NCI-H345 treated with DMSO at 0.1 percent for 48 hours (cell line): Measurements from ENCODE around the gene C16orf96.

ENCODE experiments used
- DNase-seq: peaks from one replicate; lab custom pipeline; 2025; ENCODE audit not compliant: unreplicated experiment; lab: John Stamatoyannopoulos, UW

Gene C16orf96

DNA sequence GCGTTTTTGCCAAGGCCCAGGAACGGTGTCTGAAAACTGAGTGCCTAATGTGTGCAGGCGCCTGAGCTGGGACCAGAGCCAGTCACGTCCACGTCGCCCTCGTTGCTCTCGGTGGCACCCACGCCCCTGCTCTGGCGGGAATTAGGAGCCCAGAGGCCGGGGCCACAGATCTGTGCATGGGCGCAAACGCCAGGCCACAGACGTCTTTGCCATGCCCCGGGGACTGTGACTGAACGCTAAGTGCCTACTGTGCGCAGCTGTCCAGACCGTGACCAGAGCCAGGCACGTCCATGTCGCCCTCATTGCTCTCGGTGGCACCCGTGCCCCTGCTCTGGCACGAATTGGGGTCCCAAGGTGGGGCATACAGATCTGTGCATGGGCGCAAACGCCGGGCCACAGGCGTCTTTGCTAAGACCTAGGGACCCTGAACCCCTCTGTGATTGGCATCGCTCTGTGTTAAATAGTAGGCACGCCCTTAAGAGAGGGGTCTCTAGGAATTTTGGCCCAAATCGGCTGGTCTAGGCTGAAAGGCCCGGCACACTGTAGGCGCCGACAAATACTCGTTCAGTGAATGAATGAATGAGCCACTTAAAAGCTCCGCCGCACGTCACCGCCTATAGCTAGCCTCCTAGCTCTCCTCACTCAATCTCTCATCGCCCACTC is 59.4 kb downstream of the C16orf96 start:
- DNase-seq = no peak

GRCh38 chr16:4616047-4616811 is 60.1 kb downstream of the C16orf96 start:
- DNase-seq = peak; percentile 97

- DNase-seq = no peak
Observed at GRCh38 chr16:4617880-4618279, 61.7 kb downstream of the C16orf96 start.

- DNase-seq = no peak
Observed at GRCh38 chr16:4618645-4619418, 62.7 kb downstream of the C16orf96 start.

DNA sequence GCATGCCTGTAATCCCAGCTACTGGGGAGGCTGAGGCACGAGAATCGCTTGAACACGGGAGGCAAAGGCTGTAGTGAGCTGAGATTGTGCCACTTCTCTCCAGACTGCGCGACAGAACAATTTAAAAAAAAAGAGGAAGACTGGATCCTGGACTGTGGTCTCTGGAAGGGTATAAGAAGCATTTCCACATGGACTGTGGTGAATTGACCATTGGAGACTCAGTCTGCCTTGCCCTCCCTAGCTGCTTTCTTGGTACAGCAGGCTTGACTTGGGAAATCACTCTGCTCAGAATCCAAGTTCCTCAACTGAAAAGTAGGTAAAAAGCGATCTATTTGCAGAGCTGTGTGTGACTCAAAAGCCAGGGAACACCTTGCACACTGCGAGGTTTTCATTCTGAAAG is 67.5 kb downstream of the C16orf96 start:
- no peak for DNase-seq

- DNase-seq = peak; percentile 95
Observed at GRCh38 chr16:4624015-4624826, 68.1 kb downstream of the C16orf96 start, which contains the start of gene MGRN1. Gene MGRN1, plus strand, starts transcription at chr16:4624826. Its CDS starts 135 bp downstream, at chr16:4624961.

DNA sequence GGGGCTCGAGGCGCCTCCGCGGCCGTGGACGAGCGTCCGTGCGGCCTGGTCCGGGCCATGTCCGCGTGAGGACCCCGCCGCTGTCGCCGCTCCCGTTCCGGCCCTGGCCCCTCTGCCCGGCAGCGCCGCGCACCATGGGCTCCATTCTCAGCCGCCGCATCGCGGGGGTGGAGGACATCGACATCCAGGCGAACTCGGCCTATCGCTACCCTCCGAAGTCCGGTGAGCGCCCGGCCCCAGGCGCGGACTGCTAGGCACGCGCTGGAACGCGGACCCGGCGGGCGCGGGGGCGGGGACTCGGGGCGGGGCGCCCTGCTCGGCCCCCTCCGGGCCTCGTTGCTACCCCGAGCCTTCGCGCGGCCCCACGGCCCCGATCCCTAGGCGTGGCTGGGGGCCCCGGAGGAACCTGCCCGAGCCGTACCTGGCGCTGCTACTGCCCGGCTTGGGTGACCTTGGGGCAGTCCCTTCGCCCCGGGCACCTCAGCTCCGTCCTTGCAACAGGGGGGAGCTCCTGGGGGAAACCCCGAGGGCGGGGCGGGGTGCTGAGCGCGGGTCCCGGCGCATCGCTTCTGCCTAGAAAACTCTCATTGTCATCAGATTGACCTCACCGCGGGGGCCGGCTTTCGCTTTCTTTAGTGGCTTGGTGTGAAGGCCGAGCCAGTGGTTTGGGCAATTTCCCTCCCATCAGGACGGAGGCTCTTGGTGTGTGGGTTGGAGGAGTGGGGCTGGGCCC is 68.9 kb downstream of the C16orf96 start:
- DNase-seq = no peak

- no peak for DNase-seq
Observed at GRCh38 chr16:4625560-4626159, 69.5 kb downstream of the C16orf96 start.

GRCh38 chr16:4626396-4626795 is 70.3 kb downstream of the C16orf96 start:
- no peak for DNase-seq

DNA sequence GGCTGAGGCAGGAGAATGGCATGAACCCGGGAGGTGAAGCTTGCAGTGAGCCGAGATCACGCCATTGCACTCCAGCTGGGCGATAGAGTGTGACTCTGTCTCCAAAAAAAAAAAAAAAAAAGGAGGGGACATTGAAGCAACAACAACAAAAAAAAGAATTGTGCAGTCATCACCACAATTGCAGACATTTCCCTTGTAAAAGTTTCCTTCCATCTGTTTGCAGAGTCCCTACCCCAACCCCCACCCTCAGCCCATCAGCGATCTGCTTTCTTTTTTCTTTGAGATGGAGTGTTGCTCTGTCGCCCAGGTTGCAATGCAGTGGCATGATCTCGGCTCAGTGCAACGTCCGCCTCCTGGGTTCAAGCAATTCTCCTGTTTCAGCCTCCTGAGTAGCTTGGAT is 72.1 kb downstream of the C16orf96 start:
- no peak for DNase-seq

DNA sequence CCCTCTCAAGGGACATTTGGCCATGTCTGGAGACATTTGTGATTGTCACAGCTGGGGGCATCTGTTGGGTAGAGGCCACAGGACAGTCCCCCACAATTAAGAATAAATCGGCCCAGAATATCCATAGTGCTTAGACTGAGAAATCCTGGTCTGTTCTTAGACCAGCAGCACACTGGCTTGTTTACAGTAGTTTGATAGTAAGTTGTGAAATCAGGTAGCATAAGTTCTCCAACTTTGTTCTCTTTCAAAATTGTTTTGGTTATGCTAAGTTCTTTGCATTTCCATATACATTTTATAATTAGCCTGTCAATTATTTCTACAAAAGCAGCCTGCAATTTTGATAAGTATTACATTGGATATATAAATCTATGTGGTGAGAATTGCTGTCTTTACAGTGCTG is 75.3 kb downstream of the C16orf96 start:
- no peak for DNase-seq

- DNase-seq = no peak
Observed at GRCh38 chr16:4633910-4634635, 77.9 kb downstream of the C16orf96 start.

DNA sequence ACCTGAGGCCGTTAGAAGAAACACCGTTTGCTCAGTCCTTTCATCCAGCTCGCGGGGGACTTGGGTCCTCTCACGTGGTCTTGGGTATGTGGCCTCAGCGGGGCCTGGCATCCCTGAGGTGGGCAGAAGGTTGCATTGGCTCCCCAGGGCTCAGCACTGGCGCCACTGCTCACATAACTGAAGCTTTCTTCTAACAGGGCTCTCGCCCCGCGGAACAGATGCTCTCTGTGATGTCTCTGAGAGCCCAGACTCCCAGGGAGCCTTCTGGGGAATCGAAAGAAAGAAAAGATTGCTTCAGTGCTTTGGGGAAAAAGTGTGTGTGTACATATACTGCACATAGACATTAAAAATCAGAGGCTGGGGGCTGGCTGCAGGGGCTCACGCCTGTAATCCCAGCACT is 78.6 kb downstream of the C16orf96 start:
- DNase-seq = no peak

DNA sequence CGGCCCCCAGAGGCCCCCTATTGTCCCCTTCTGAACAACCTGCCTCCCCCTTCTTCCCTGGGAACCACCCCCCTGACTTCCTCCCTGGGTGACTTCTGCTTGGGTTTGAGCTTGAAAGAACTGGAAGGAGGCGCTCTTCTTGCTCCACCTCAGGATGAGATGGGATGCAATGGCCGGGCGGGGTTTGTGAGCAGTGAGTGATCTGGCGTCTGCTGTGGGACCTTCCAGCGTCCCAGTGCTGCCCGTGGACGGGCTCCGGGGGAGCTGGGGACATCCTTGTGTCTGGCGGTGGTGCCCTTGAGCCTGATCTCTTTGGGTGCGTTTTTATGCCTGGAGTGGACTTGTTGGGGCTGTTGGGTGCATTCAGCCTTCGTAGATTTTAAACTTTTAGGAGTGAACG is 80.1 kb downstream of the C16orf96 start:
- DNase-seq = no peak

DNA sequence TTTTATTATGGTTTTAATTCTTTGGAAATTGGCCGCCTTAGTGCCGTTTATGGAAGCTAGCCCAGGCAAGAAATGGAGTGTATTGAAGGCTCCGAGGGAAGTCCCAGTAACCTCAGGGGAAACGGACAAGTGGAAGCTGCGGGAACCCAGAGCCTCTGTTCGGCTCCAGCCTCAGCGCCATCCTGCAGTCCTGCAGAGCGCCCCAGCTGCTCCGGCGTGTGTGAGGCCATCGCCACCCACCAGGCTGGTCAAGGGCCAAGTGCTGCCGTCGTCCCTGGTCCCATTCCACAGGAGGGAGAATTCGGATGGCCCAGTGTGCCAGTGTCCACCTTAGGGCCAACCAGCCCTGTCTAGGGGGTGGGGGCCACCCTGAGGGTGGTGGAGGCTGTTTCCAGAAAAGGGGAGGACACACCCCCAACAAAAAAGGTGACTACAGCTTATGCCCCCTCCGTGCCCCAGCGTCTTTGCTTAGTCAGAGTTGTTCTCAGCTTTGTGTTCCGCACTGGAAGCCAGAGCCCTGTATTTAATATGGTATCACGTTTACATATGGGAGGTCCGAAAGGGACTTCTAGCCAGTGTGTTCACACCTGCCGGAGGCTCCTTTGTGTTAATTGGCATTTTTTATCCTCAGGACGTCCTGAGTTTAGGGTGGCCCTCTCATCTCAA is 81.5 kb downstream of the C16orf96 start:
- DNase-seq = no peak

- DNase-seq = no peak
Observed at GRCh38 chr16:4639899-4640509, 83.9 kb downstream of the C16orf96 start.

GRCh38 chr16:4640572-4641305 is 84.6 kb downstream of the C16orf96 start:
- no peak for DNase-seq

DNA sequence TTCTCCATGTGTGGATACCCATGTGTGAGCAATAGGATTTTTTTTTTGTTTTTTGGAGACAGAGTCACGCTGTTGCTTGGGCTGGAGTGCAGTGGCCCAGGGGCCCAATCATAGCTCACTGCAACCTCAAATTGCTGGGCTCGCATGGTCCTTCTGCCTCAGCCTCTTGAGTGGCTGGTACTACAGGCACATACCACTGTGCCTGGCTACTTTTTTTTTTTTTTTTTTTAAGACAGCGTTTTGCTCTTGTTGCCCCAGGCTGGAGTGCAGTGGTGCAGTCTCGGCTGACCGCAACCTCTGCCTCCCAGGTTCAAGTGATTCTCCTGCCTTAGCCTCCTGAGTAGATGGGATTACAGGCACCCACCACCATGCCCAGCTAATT is 85.2 kb downstream of the C16orf96 start:
- no peak for DNase-seq
